Lower leg skin (tissue), 4 donors: ENCODE data around the gene DTNA. TPM values are rescaled to one million over a fixed set of nuclear protein-coding genes. Genes with fewer than 3 reads are reported as not detected.
A peak's percentile ranks its signal among the peaks of the same experiment; 100 is the strongest.

Source experiments
- DNase-seq, 2 donors: peaks; one replicate each; pipeline ENCODE4 v3.0.0-alpha.2; 2019; ENCODE audit warnings: low spot score in 2 of 2
- H3K4me3 ChIP-seq: fragments of 200-600 bp; sonication (generic); 2 replicates; pipeline ENCODE4 v1.5.1; 2017; ENCODE audit warnings: mild to moderate bottlenecking, low read depth; ENCODE audit not compliant: poor library complexity, severe bottlenecking
- POLR2A ChIP-seq, 2 donors: fragments of 450-650 bp; IDR thresholded peaks; one replicate each; pipeline ENCODE4 v1.6.1; 2016 to 2017; ENCODE audit warnings: antibody characterized with exemption in 2 of 2, mild to moderate bottlenecking in 1 of 2, moderate library complexity in 1 of 2
- WGBS, 2 donors: methylation state at CpG; one replicate each; pipeline ENCODE4 v1.1.5; 2018; 5-methylcytosine and 5-hydroxymethylcytosine counted together
- intact Hi-C: fragments of 100-400 bp; cut with DNase I; formaldehyde crosslinking; loops from one replicate; pipeline ENCODE4 v1.15.0; 2023; ENCODE audit warnings: low total_unique reads
- total RNA-seq, 4 donors: library from RNA; depleted of rRNA; stranded (reverse); fragments of >200 nt; gene quantifications; one replicate each; pipeline ENCODE4 v1.1.0, GENCODE V29; 2016
- TF ChIP-seq, protein P1 (sequence below), 3 donors: fragments of 450-650 bp; IDR thresholded peaks; one replicate each; pipeline ENCODE4 v1.5.1; 2016; ENCODE audit warnings: antibody characterized with exemption in 3 of 3, mild to moderate bottlenecking in 3 of 3, moderate library complexity in 2 of 3

Gene DTNA
- total RNA-seq, 4 donors from 2014 or later = 3.3 to 8.0 (median 5.7) TPM

DNA sequence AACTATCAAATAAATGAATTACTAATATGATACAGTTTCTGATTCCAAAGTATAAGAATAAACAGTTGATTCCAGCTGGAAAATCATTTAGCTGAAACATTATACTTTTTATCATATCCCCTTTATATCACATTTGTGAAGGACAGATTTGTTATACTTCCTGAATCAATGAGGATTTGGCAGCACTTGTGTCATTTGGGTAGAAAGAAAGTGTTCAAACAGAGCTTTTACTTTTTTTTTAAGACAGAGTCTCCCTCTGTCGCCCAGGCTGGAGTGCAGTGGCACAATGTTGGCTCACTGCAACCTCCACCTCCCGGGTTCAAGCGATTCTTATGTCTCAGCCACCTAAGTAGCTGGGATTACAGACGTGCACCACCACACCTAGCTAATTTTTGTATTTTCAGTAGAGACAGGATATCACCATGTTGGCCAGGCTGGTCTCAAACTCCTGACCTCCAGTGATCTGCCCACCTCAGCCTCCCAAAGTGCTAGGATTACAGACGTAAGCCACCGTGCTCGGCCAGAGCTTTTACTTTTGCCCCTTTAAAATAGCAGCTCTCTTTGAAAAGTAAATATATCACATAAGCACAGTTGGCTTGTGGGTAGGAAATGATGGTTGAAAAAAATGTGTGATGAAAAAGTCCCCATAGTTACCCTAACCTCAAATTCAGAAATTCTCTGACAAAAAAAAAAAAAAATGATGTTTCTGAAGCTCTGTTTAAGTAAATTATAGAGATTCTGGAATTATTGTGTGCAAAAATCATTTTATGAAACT is 95.2 kb downstream of the DTNA start:
- 82 to 88% methylated on average over 7 of the region's 7 CpGs for WGBS, 2 donors
- DNase-seq = no peak
- no peak overlapping the region for H3K4me3 ChIP-seq
- no peak for TF ChIP-seq POLR2A (IDR thresholded peaks at IDR 0.05)
- TF ChIP-seq, protein P1, sequence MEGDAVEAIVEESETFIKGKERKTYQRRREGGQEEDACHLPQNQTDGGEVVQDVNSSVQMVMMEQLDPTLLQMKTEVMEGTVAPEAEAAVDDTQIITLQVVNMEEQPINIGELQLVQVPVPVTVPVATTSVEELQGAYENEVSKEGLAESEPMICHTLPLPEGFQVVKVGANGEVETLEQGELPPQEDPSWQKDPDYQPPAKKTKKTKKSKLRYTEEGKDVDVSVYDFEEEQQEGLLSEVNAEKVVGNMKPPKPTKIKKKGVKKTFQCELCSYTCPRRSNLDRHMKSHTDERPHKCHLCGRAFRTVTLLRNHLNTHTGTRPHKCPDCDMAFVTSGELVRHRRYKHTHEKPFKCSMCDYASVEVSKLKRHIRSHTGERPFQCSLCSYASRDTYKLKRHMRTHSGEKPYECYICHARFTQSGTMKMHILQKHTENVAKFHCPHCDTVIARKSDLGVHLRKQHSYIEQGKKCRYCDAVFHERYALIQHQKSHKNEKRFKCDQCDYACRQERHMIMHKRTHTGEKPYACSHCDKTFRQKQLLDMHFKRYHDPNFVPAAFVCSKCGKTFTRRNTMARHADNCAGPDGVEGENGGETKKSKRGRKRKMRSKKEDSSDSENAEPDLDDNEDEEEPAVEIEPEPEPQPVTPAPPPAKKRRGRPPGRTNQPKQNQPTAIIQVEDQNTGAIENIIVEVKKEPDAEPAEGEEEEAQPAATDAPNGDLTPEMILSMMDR (IDR thresholded peaks at IDR 0.05) = no peak
- intact Hi-C loops = no loop called here

DNA sequence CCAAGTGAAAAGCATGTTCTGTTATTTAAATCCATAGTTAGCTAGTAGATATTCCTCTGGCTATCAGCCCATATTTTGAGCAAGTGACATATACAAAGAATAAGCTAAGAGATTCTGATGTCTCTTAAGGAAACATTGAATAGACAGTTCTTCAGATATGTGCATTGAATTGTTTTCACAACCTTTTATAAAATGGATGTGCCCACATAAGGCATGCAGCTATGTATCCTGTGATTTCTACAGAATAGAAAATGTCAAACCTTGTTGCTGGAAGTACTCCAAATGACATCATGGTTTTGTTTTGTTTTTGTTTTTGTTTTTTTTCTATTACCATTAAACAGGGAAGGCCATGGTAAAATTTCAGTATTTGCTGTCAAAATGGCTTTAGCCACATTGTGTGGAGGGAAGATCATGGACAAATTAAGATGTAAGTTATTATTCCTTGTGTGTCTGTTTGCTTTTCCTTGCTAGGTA is 95.8 kb downstream of the DTNA start:
- intact Hi-C loops = no loop called here

DNA sequence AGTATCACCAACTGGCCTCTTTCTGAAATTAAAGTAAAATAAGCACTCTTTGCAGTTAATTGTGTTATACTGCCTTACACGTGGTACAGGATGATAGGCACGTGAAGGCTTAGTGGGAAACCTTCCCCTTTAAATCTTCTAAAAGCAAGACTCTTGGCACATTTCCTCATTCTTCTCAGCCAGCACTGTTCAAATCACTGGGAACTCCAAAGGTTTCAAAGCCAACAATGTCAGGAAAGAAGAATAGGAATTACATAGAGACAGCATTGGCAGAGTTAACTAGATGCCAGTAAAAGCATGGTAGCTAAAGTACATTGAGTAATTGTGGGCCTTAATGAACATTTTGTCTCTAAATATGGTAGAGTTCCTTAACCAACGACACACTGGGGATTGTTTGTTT is 96.4 kb downstream of the DTNA start:
- no peak overlapping the region for H3K4me3 ChIP-seq
- no peak for TF ChIP-seq POLR2A (IDR thresholded peaks at IDR 0.05)
- DNase-seq = no peak
- WGBS, 2 donors = 41 to 50% methylated on average over 3 of the region's 3 CpGs
- intact Hi-C loops = no loop called here

More for the DNA sequence above, 95.8 kb downstream of the DTNA start:
- TF ChIP-seq, protein P1 (IDR thresholded peaks at IDR 0.05) = no peak
- no peak for TF ChIP-seq POLR2A (IDR thresholded peaks at IDR 0.05)
- H3K4me3 ChIP-seq = no peak overlapping the region
- no peak for DNase-seq

DNA sequence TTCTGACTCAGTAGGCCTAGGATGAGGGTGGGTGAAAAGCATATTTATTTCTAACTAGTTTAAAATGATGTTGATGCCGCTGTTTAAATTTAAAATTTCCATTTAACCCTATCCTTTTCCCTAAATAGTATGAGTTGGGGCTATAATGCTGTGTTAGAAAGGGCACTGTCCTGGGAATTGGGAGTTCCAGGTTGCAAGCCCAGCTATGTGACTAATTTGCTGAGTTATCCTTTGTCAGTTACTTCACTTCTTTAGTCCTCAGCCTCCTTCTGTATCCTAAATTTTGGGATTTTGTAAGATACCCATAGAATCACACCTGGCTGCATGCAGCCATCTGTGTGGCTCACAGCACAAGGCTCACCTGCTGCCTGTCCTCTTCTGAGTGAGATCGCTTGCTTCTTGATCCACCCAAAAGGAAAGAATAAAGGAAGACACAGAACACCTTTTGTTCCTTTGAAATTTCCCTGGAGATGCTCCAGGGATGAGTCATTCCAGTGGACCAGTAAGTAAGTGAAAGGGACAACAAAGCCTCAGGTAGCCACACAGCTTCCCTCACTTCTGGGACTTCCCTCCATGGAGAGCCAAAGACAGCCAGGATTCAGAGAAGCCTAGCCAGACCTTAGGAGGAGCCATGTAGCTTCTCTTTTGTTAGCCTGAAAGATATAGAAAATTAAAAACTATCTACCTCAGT is 97.2 kb downstream of the DTNA start:
- no peak for DNase-seq
- intact Hi-C loops = no loop called here
- 83 to 85% methylated on average over 2 of the region's 2 CpGs for WGBS, 2 donors
- TF ChIP-seq, protein P1 (IDR thresholded peaks at IDR 0.05) = no peak
- no peak for TF ChIP-seq POLR2A (IDR thresholded peaks at IDR 0.05)
- H3K4me3 ChIP-seq = no peak overlapping the region

DNA sequence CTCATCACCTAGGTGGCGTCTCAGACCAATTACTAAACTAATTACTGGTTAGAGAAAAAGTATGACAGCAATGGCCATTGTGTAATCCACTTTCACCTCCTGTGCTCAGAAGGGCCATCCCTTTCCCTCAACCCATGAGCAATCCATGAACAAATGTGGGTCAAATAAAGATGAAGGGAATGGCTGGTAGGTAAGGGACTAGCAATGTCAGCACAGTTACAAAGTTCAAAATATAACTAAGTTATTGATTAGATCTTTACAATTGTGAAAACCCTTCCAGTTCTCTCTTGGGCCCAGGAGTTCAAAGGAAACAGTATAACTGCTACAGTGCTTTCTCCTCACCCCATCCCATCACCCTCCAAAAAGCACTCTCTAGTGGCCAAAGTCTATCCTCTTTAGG is 98.3 kb downstream of the DTNA start:
- DNase-seq = no peak
- 79 to 88% methylated on average over 1 of the region's 1 CpG for WGBS, 2 donors
- intact Hi-C loops = no loop called here
- no peak overlapping the region for H3K4me3 ChIP-seq
- TF ChIP-seq, protein P1 (IDR thresholded peaks at IDR 0.05) = no peak
- TF ChIP-seq POLR2A (IDR thresholded peaks at IDR 0.05) = no peak

DNA sequence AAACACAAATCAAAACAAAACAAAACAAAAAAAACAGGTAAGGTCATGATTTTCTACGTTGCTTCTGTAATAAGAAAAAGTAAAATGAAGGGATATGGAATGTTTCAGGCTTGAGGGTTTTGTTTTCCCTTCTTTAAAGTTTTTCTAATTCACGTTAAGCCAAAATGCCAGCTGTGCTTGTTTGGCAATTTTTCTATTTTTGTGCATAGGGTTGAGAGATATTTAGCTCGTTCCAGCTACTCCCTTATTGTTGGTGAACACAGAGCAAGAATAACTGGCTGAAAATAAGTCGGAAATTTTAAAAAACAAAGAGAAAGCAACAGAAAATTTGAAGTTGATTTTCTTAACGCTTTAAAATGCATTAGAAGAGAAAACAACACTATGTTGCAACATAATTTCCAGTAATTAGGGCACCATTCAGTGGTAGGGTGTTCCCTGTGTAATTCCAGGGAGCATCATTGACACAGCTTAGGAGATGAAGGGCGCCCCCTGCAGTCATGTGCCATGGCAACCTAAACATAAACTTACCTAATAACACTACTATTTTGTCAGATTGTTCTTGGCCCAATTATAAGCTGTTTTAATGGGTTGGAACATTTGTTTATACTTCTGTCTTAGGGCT is 99.5 kb downstream of the DTNA start:
- TF ChIP-seq POLR2A (IDR thresholded peaks at IDR 0.05) = no peak
- TF ChIP-seq, protein P1 (IDR thresholded peaks at IDR 0.05) = no peak
- H3K4me3 ChIP-seq = no peak overlapping the region
- peak; percentile 38 to 91 for DNase-seq
- intact Hi-C loops = no loop called here
- 40% methylated on average over 6 of the region's 6 CpGs for WGBS, 2 donors
